NCI-H2227 (cell line): ENCODE data around the gene MEIS1.
A peak's percentile ranks its signal among the peaks of the same experiment; 100 is the strongest.

Experiments
- DNase-seq: peaks from one replicate; lab custom pipeline; 2025; ENCODE audit not compliant: unreplicated experiment; lab: John Stamatoyannopoulos, UW

MEIS1 gene

DNA sequence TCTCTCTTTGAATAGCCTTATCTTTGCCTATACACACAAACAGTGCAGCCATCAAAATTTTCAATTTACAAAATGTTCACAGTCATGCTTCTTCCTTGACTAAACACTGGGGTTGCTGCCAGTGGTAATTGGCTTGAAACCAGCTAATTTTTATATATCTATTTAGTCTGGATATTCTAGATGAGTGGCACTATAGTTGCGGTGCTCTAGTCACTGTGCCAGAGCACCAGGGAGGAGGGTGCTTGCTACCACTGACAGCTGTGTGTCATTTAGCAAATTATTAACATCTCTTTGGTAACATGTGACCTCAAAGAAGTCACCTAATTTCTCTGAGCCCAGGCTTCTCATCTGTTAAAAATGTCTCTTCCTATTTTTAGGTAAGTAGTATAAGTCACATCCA is 130.4 kb downstream of the MEIS1 start:
- no peak for DNase-seq

DNA sequence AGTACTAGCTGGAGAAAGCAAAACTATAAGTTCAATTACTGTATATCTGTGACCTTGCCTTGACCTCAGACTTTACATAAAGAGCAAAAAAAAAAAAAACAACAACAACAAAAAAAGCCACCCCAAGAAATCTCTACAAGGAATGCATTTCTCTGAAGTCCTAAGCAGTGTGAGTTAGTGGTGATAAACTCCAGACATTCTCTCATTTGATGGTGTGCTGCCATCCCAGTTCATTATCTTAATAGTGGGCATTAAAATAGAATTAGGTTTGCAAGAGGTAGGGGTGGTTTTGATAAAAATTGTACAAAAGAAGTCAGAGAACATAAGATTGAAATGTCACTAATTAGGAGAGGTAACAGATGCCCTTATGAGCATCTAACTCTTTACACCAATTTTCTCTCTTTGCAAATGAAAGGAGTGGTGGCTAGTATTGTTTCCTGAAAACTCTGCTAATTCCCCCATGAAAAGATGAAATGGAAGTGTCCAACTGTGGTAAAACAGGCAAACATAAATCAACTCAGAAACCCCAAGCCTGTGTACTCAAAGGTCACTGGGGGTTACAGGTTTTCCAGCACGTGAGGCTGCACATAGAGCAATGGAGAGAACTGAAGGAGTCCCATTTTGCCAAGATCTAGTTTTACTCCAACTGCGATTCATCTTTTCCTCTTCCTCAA is 131.9 kb downstream of the MEIS1 start:
- peak; percentile 41 for DNase-seq

DNA sequence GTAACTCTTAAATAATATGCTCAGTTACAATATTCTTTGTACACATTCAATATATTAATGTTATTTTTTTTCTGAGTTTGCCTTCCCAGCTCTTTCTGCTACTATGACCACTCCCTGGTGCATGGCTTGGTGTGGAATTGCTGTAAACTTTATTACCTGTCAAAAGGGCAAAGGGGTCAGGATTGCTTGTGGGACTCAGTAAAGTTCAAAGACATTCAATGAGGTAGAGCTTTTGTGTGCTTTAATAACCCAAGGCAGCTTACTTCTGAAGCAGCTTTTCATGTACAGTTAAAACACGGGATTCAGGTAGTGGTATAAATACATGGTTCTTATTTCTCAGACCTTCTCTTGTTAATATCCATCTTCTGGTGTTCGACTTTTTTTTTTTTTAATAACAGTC is 132.8 kb downstream of the MEIS1 start:
- no peak for DNase-seq

DNA sequence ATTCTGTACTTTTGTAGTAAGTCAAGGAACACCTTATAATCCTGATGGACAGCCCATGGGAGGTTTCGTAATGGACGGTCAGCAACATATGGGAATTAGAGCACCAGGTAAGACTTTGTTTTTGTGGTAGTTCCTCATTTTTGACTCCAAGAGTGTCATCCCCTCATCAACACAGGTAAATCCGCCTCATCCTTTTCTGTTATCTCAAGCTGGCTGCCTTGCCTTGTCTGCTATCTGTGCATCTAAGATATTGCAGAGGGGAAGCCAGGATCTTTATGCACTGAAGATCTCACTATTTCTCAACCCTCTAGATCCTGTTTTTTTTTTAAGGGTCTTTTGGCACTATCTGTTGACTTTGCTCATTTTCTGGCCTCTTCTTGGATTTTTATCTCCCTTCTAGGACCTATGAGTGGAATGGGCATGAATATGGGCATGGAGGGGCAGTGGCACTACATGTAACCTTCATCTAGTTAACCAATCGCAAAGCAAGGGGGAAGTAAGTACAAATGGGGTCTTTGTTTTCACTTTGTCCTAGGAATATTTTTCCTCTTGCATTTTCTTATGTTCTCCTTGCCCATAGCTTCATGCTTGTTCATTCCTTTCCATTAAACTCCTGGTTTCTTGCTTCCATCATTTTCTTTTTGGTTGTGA is 133.8 kb downstream of the MEIS1 start:
- DNase-seq: no peak

DNA sequence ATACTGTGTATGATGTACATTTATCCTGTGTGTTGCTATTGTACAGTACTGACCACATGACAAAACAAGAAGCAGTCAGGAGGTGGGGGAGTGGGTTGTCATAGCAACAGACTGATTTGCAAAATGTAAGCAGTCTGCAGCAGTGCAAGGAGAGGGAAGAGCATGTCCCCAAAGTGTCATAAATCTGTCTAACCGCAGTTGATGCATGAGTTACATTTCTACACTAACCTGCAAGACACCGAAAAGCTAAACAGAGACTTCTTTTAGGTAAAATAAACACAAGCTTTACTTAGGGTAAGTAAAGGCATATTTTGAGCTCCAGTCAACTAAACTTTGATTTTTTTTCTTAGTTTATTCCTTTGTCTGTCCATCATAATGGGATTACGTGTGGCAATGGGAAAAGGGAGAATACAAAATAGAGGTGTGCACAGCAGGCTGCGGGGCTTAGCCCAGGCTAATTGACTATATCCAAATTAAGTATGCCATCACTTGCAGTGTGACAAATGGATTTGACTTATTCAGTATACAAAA is 134.5 kb downstream of the MEIS1 start:
- DNase-seq: peak; percentile 85

DNA sequence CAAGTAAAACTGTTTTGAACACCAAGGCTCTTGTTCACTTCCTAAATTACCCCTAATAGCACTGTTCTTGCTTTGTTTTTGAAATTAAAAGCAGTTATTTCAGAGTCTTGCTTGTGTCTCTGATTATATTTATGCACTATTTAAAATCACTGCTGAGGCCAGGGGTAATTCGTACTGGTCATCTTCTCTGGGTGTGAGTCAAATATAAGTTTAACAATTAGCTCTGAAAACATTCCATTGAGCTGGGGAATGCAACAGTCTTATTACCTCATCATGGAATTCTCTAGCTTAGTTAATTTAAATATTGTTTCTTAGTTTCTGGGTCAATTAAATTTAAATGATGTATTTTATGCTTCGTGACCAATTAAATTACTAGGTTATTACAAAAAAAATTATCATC is 135.0 kb downstream of the MEIS1 start:
- DNase-seq: no peak

DNA sequence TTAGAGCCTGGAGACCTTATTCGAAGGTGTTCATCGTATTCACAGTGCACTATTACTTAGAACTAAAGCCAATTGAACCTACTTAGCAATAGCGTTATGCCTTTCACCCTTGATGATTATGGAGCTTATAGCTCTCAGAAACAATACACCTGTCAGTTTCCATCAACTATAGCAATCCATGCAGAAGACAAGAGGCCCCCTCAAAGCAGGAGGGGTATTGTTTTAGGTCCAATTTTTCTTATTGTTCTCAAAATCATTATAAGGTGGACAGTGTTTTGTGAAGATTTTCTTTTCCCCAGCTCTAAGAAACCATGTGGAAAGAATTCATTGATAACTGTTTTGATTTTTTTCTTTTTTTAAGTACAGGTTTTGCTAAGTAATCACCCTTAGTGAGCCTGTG is 135.5 kb downstream of the MEIS1 start:
- no peak for DNase-seq

DNA sequence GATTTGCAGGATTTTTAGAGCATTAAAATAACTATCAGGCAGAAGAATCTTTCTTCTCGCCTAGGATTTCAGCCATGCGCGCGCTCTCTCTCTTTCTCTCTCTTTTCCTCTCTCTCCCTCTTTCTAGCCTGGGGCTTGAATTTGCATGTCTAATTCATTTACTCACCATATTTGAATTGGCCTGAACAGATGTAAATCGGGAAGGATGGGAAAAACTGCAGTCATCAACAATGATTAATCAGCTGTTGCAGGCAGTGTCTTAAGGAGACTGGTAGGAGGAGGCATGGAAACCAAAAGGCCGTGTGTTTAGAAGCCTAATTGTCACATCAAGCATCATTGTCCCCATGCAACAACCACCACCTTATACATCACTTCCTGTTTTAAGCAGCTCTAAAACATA is 137.0 kb downstream of the MEIS1 start:
- no peak for DNase-seq

DNA sequence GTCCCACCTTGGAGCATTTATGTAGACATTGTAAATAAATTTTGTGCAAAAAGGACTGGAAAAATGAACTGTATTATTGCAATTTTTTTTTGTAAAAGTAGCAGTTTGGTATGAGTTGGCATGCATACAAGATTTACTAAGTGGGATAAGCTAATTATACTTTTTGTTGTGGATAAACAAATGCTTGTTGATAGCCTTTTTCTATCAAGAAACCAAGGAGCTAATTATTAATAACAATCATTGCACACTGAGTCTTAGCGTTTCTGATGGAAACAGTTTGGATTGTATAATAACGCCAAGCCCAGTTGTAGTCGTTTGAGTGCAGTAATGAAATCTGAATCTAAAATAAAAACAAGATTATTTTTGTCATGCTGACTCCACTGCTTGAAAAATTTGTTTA is 137.5 kb downstream of the MEIS1 start:
- no peak for DNase-seq

DNA sequence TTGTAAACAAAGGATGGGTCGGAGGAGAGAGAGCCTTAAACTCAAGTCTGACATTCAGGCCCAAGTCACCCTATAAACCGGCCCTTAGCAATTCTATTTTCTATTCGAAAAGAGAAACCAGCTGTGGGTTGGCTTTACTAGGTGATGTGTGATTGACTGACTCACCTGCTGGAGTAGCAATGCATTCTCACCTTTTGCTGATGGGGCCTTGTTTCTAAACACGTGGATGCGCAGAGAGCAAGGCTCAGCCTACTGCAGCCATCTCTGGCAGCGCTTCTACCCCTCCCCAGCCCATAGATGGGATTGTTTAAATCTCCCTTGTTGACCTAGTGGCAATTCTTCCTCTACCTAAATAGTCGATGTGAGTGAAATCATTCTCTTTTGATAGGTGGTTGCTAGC is 138.5 kb downstream of the MEIS1 start:
- DNase-seq: peak; percentile 52

DNA sequence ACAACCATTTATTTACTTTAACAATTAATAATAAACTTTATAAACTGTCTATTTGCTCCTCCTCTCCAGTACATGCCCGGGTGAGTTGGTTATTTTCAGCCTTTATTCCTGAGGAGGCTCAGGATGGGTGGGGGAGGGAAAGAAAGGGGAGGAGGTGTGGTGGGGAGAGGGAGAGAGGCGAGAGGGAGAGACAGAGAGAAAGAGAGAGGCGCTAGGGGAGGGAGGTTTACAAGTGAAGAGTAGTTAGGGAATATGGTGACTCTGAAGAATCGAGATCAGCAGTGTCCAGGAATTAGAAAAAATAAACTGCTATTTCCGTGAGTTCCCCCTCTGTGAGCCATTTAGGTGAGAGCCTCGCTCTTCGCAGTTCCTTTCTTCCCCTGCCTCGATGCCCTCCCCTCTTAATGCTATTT is 138.9 kb downstream of the MEIS1 start:
- DNase-seq: peak; percentile 84

DNA sequence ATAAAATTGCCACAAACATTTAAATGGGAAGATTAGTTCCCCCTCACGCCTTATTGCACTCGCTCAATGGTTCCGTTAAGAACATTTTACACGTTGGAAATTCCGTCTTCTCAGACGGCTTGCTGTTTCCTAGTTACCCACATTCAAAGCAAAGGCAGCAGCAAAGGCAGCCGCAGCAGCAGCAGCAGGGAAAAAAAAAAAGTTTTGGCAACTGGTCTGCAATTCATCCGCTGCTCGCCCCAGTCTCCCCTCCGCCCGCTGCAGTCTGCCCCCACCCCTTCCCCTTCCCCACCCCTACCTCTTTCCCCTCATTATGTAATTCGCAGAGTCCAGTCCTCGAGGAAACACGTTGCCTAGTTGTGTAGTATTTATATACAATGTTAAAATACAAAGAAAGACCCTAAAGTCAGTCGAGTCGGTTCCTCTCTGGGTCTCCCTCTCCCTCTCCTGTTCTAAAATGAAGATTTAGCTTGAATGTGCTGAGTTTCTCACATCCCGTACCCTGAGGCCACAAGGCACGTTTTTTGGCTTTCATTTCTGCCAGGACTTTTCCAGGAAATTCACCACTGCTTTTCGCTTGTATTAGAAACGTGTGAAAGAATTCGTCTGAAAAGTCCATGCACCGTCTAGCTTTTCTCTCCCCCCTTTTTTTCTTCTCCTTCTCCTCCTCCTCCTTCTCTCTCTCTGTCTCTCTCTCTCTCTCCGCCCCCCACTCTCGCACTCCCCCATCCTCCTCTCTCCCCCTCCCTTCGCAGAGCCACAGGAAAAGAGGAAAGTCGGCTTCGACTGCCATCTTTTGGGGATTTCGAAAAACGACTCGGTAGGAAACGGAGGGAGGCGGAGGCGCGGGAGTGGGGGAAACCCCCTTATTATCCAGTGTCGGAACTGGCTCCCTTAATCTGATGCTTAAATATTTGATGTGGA is 140.0 kb downstream of the MEIS1 start:
- peak; percentile 90 for DNase-seq

DNA sequence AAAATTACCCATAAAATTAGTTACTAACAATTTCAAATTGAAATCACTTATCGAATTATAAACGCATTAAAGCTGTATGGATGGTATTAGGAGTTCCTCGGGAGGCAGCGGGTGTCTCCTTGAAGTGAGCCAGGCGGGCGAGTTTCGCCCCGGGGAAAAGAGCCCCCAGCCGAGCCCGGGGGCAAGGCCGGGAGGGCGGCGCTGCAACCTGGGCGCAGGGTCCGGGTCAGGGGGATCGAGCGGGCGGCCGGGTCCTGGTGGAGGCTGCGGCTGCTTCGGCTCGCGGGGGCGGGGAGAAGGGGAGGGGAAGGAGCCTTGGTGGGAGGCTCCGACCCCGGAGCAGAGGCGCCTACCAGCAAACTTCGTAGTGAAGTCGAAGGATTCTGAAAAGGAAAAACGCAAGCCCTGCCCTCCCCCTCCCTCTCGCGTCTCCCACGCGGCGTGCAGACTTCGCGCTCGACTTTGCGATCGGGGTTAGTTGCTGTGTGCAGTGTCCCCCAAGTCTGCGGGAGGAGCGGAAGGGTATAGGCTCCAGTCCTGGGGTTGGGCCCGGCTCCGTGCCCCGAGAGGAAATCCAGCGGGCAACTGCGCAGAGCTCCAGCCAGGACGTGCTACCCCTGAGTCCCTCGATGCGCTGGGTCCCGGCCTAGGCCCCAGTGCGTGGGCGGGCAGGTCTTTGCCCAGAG is 140.8 kb downstream of the MEIS1 start:
- peak; percentile 64 for DNase-seq

DNA sequence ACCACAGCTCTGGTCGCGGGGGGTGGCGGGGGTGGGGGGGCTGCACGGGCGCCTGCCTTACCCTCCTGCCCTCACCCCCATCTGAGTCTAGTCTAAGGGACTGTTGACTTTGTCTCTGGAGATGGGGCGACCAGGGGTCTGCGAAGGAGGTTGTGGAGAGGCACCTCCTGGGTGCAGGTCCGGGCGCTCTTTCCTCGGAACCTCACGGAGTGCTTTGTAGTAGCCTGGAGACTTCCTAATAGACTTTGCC is 141.3 kb downstream of the MEIS1 start:
- DNase-seq: no peak

DNA sequence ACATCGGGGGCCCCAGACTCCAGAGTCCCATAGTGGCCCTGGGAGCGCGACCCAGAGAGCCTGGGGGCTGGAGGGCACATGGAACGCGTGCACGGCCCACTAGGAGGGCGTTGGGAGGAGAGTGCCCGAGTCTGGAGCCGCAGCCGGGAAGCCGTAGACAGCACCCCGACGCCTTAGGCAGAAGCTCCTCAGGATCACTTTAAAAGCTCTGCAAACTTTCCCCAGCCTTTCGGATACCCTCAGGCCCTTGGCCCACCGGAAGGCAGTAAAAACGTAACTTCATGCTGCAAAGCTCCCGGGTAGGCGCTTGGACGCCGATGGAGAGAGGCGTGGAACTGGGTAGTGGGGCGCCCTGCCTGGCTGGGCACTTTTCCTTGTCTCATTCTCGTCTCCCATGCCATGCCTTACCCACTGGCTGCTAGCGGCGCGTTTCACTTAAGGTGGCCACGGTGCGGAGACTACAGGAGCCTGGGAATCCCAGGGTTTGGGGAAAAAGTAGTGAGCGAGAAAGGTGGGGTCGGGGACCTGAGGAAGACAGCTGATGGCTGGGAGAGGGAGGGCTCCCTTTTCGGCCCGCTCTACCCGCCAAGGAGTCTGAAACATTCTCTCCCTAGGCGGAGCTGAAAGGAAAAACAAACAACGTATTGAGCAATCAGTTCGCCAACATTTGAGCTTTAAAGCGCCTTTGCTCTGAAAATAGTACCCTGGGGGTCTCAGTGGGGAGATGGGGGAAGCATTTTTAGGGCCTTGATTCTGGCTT is 141.8 kb downstream of the MEIS1 start:
- peak; percentile 58 for DNase-seq

DNA sequence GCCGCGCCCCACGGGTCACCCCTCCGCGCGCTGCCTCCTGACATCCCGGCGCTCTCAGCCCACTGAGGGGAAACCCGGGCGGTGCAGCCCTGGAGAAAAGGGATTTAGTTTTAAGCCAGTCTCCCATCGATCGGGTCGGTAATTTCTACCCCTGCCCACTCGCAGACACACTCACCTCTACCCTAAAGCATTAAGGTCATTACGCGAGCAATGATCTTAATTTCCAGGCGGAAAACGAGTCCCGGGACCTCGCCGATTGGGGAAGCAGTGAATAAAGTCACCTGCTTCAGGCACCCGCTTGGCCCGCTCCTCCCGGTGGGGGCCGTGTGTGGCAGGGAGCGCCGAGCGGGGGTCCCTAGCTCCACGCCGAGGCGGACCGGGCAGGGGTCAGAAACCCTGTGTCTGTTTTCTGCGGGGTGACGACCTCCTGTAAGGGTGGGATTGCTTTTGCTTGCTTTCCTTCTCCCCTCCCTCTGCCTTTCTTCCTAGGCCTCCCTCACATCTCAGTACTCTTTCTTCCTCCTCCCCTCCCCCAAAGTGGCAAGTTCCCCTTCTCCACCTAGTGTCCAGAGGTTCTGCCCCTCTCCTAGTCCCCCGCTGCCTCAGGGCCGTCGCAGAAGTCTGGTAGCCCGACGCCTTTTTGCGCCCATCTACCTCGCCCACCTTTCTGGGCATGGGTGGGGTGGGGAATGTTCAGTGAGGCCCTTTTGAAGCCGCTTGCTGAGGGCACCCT is 142.6 kb downstream of the MEIS1 start:
- peak; percentile 58 for DNase-seq

DNA sequence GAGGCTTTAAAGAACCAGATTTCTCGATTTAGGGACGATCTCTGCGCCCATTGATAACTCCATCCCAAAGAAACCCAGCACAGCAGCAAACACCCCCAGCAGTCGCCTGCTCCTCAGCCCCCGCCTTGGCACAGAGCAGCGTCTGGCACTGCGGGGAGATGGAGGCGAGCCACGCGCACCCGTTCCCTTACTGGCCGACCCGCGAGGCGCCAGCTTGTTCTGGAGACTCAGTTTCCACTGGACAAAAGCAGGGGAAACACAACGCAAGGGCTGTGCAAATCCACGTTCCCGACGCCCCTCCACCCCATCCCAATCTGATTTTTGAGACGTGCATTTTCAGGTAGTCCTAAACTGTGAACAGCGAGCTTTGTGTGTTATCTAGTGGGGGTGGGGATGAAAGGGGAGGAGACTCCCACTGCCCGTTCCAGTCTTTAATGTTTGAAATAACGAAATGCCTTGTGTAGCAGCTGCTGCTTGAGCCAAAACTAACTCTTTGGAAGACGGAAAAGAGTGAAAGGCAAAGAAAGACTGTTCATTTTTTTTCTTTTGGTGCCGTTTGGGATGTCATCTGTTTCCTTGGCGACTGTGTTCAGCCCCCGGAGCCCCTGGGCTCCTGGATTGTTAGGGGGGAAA is 143.2 kb downstream of the MEIS1 start:
- peak; percentile 81 for DNase-seq

DNA sequence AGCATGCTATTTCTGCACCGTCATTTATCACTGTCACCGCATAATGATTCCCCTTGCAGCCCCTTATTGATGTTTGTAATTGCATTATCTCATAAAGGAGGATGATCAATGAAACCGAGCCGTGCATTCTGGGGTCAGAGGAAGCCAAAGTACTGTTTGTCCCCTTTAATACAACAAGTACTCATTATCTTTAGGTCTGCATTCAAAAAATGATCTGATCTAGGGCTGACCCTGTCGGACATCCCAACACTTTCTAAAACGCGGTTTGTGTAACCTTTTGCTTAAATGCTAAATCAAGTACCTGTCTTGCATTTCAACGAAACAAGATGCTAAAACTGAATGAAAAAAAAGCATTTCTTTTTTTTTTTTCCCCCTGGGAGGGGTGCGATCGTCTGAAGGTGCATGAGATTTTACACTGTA is 143.8 kb downstream of the MEIS1 start:
- peak; percentile 81 for DNase-seq
